SW 1271 (cell line): Measurements from ENCODE around the gene TMEM129.
"Not testable (repeated sequence)": the region's sequence is repeated elsewhere in the genome, so short reads cannot be mapped to it uniquely, and the experiment has no call there.

Experiments
- DNase-seq, 2 experiments: peaks; one replicate each; lab custom pipeline; 2025; lab: John Stamatoyannopoulos, UW

Gene TMEM129

GRCh38 chr4:1720163-1720983, 750 bp downstream of the TMEM129 start:
- no peak for DNase-seq

- no peak for DNase-seq
These were observed 2.9 kb downstream of the TMEM129 start for GRCh38 chr4:1718095-1718850.

GRCh38 chr4:1717129-1718094, 3.7 kb downstream of the TMEM129 start:
- DNase-seq, result no peak

- DNase-seq, result no peak
These were observed 4.8 kb downstream of the TMEM129 start for GRCh38 chr4:1716065-1716945.

GRCh38 chr4:1715002-1715758, 5.9 kb downstream of the TMEM129 start:
- DNase-seq, result no peak

- no peak for DNase-seq
These were observed 6.7 kb downstream of the TMEM129 start for GRCh38 chr4:1714303-1715001.

- no peak for DNase-seq
These were observed 7.9 kb downstream of the TMEM129 start for GRCh38 chr4:1713003-1713851.

- DNase-seq, result peak; percentile 89 to 92
These were observed 8.7 kb downstream of the TMEM129 start, which contains the start of gene SLBP for GRCh38 chr4:1712216-1713002. Gene SLBP (minus strand): TSS chr4:1712319. CDS start chr4:1712188, 131 bp downstream.

GRCh38 chr4:1711571-1712215, 9.4 kb downstream of the TMEM129 start:
- peak in 1 of 2 experiments; percentile 27 for DNase-seq

- no peak for DNase-seq
These were observed 10.0 kb downstream of the TMEM129 start for GRCh38 chr4:1711055-1711570.

- DNase-seq, result no peak
These were observed 12.5 kb downstream of the TMEM129 start for GRCh38 chr4:1708581-1708980.

GRCh38 chr4:1706358-1706757, 14.8 kb downstream of the TMEM129 start:
- no peak for DNase-seq

GRCh38 chr4:1705732-1706131, 15.4 kb downstream of the TMEM129 start:
- no peak for DNase-seq

GRCh38 chr4:1703867-1704266, 17.3 kb downstream of the TMEM129 start:
- no peak for DNase-seq

- DNase-seq, result not testable (repeated sequence)
These were observed 19.5 kb downstream of the TMEM129 start for GRCh38 chr4:1701671-1702070.

- DNase-seq, result no peak
These were observed 25.2 kb downstream of the TMEM129 start for GRCh38 chr4:1695913-1696312.
